Large intestine (tissue), 3 donors: ENCODE results near the gene NEK10. TPM values are rescaled to one million over a fixed set of nuclear protein-coding genes. Genes with fewer than 3 reads are reported as not detected.

Source experiments
- DNase-seq, 2 donors: peaks; one replicate each; pipeline versions ENCODE4 v3.0.0 to v3.0.0-alpha.2; 2013
- H3K27ac ChIP-seq: one replicate; pipeline ENCODE4 v1.5.1; 2013; ENCODE audit warnings: low read length
- H3K27me3 ChIP-seq: 2 replicates; pipeline ENCODE4 v1.6.1; 2013; ENCODE audit warnings: low read length; ENCODE audit not compliant: control insufficient read depth, insufficient read depth
- H3K36me3 ChIP-seq: 2 replicates; pipeline ENCODE4 v1.6.1; 2013; ENCODE audit warnings: low read length; ENCODE audit not compliant: control insufficient read depth, insufficient read depth
- H3K4me1 ChIP-seq: one replicate; pipeline ENCODE4 v1.6.1; 2013; ENCODE audit warnings: low read length; ENCODE audit not compliant: control insufficient read depth, insufficient read depth
- H3K4me3 ChIP-seq: one replicate; pipeline ENCODE4 v1.5.1; 2013; ENCODE audit warnings: low read length
- H3K9me3 ChIP-seq: one replicate; pipeline ENCODE4 v1.6.1; 2013; ENCODE audit warnings: mild to moderate bottlenecking, low read depth, low read length, moderate library complexity; ENCODE audit not compliant: control insufficient read depth
- WGBS: methylation state at CpG from one replicate; pipeline ENCODE4 v1.1.5; 2013; ENCODE audit warnings: low lambda C conversion rate; ENCODE audit not compliant: insufficient coverage; 5-methylcytosine and 5-hydroxymethylcytosine counted together
- polyA plus RNA-seq: library from polyadenylated mRNA; unstranded; fragments of 120-200 nt; gene quantifications from one replicate; pipeline ENCODE4 v1.2.1, GENCODE V29; 2013

Gene NEK10
- polyA plus RNA-seq, 1 donor = 0.87 TPM

DNA sequence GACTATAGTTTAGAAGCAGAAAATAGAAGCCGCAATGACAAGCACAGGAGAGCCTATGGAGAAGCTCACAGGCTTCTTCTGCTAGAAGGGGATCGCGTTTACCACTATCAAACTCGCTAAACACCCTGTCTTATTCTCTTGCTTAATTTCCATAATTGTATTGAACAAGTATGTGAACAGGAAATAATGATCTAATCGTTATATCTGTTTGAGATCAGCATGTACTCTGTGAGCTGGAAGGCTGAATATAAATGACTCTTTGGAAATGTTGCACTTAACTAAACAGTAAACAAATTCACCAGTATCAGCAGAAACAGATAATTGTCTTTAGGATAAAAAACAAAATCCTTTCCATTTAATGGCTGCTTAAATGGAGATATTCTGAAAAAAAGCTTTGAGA is 15.0 kb downstream of the NEK10 start:
- no peaks in the 10 kb centered on the region for H3K27me3 ChIP-seq
- DNase-seq = no peak
- no peak overlapping the region for H3K4me3 ChIP-seq
- H3K4me1 ChIP-seq = peaks cover 13% of the 10 kb centered on the region
- no peaks in the 10 kb centered on the region for H3K9me3 ChIP-seq
- no CpG with 5 or more reads among the region's 5 CpGs for WGBS
- no peaks in the 10 kb centered on the region for H3K36me3 ChIP-seq
- H3K27ac ChIP-seq = no peak overlapping the region

DNA sequence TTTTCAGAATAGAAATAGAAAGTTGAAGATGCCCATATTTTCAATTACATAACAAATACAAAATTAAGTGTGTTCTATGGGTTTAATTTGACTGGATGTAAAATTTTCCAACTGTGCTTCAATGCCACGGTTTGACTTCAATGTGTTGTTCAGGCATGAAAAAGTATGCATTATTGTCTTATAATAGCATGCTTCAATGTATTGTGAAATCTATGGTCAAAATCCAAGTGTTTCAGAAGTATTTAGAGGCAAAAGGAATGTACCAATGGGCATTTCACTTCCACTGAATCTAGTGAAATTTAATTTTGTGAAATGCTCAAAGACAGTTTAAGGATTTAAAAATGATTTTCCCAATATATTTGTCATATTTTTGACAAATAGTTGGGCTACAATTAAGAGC is 16.0 kb downstream of the NEK10 start:
- no CpG with 5 or more reads among the region's 1 CpG for WGBS

DNA sequence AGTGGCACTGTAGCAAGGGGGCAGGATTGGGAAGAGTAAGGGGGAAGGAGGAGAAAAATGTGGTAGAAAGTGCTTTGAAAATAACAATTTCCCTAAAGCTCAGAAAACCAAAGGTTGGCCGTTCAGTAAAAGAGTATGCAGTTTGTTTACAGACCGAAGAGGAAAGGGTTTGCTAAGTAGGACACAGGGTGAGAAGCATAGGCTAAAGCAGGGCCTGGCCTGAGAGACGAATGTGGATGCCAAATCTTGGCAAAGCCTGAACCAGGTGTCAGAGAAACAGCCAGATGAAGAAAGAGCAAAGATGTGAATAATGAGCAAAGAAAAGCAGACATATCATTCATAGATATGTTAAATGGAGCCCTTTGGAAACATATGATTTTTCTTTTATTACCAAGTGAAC is 17.1 kb downstream of the NEK10 start:
- Histone ChIP-seq H3K4me1 (peaks cover 3% of the 10 kb centered on the region), H3K4me3 (no peak overlapping the region), H3K27me3 (no peaks in the 10 kb centered on the region), H3K27ac (no peak overlapping the region), H3K36me3 (no peaks in the 10 kb centered on the region), H3K9me3 (no peaks in the 10 kb centered on the region)
- DNase-seq = no peak
- WGBS = 83% methylated on average over 1 of the region's 3 CpGs

More for the DNA sequence above, 16.0 kb downstream of the NEK10 start:
- Histone ChIP-seq H3K36me3 (no peaks in the 10 kb centered on the region), H3K4me3 (no peak overlapping the region), H3K9me3 (no peaks in the 10 kb centered on the region), H3K27ac (no peak overlapping the region), H3K4me1 (peaks cover 4% of the 10 kb centered on the region), H3K27me3 (no peaks in the 10 kb centered on the region)
- DNase-seq = no peak

DNA sequence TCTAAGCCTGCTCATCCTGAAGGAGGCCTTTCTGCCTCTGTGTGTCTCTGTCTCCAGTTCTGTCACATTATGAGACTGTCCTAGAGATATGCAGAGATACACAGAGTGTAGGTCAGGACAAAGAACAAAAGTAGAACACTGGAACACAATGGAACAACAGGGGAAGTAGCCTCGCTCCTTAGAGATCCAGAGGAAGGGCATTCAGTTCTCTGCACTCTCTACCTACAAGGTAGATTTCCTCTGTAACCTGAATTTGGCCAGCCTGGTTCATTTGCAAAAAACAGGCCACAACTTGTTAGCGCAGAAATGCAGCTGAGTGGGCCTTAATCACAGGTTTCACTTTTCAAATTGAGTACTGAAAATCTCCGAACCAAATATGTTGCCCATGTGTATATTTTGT is 19.4 kb downstream of the NEK10 start:
- Histone ChIP-seq H3K4me3 (no peak overlapping the region), H3K27me3 (no peaks in the 10 kb centered on the region), H3K36me3 (no peaks in the 10 kb centered on the region), H3K9me3 (no peaks in the 10 kb centered on the region), H3K4me1 (peaks cover 3% of the 10 kb centered on the region), H3K27ac (no peak overlapping the region)
- DNase-seq = no peak
- WGBS = 100% methylated on average over 2 of the region's 3 CpGs

DNA sequence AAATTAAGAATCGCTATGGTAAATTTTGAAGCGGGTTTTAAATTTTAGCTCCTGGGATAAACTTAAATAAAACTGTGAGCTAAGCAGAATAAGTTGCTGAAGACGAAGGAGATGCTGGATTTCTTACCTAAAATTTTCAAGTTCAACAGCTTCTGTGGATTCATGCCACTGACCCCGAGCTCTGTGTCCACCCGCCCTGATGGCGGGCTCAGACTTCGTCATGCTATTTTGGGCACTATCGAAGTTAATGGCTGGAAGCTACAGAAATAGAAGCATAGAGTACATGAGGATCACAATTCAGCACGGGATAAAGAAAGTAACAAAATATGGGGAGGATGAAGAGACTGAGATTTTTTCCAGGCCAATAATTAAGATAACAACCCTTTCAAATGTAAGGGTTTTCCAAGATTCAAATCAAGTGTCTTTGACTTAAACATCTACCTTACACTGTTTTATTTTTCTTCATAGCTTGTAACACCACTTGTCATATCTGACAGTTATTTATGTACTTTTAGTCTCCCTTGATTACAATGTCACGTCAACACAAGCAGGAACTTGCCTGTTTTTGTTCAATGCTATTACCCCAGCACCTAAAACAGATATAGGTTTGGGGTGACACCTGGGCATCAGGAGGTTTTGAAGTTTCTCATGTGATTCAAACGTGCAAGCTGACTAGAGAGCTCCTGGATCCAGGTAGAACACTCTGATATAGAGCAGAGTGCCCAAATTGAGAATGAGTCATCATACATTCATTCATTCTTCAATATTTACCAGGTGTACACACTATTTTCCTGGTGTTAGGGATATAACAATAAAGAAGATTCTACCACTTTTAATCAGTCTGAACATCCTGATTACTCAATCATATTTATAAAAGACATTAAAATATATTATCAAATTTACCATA is 23.0 kb downstream of the NEK10 start:
- Histone ChIP-seq H3K9me3 (no peaks in the 10 kb centered on the region), H3K27me3 (no peaks in the 10 kb centered on the region), H3K36me3 (no peaks in the 10 kb centered on the region), H3K4me1 (no peaks in the 10 kb centered on the region), H3K27ac (no peak overlapping the region), H3K4me3 (no peak overlapping the region)
- WGBS = 98% methylated on average over 6 of the region's 11 CpGs
- DNase-seq = no peak

DNA sequence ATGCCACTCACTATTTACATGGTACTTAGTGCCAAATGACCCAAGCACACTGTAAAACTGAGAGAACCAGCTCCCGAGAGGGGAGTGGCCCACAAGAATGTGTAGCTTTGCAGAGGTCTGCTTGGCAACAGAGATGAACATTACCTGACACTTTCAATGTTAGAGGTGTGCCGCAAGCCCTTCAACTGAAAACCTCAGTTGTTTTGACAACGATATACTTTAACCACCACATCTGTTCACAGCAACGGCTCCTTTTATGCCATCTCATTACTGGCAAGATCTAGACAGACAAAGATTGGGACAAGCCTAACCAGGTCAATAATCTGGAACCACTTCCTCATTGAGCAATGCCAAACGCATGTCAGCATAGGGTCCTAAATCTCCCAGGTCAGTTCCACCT is 23.7 kb downstream of the NEK10 start:
- Histone ChIP-seq H3K4me3 (no peak overlapping the region), H3K4me1 (no peaks in the 10 kb centered on the region), H3K36me3 (no peaks in the 10 kb centered on the region), H3K27ac (no peak overlapping the region), H3K27me3 (no peaks in the 10 kb centered on the region), H3K9me3 (no peaks in the 10 kb centered on the region)
- no CpG with 5 or more reads among the region's 5 CpGs for WGBS
- DNase-seq = peak in 1 of 2 donors; percentile 50

DNA sequence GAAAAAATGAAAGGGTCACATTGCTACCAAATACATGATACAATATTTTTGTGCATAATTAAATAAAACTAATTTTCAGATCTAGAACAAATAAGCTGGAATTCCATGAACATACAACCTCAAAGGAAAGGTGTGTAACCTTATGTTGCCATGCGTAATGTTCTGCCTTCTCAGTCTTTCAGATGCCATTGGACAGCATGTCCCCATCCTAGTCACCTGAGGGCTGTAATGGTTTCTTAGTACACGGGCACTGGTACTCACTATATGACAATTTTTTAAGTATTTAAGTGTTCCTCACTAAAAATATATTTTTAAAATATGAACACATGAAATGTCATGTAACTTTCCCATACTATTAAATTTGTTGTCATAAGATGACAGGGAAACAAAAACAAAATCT is 24.1 kb downstream of the NEK10 start:
- Histone ChIP-seq H3K4me1 (no peaks in the 10 kb centered on the region), H3K36me3 (no peaks in the 10 kb centered on the region), H3K9me3 (no peaks in the 10 kb centered on the region), H3K4me3 (no peak overlapping the region), H3K27me3 (no peaks in the 10 kb centered on the region), H3K27ac (no peak overlapping the region)
- DNase-seq = no peak
- 100% methylated on average over 1 of the region's 2 CpGs for WGBS

DNA sequence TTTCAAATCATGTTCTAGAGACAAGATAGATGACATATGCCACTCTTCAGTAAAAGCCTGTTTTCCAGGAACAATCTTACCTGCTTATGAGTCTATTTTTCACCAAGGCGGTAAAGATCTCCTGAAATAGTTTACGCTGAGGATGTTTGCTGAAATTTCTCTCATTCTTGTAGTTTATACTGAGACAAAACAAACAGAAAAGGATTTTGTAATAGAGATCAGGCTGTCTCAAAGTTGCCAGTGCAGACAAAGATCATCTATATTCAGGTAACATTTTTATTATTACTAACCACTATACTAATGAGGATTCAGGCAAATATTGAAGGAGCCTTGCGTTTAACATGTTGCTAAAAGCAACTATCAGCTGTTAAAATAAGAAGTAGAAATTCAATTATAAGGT is 25.0 kb downstream of the NEK10 start:
- Histone ChIP-seq H3K27me3 (no peaks in the 10 kb centered on the region), H3K36me3 (no peaks in the 10 kb centered on the region), H3K9me3 (no peaks in the 10 kb centered on the region), H3K4me1 (no peaks in the 10 kb centered on the region), H3K27ac (no peak overlapping the region), H3K4me3 (no peak overlapping the region)
- whole genome bisulfite sequencing = 100% methylated on average over 1 of the region's 3 CpGs
- no peak for DNase-seq

DNA sequence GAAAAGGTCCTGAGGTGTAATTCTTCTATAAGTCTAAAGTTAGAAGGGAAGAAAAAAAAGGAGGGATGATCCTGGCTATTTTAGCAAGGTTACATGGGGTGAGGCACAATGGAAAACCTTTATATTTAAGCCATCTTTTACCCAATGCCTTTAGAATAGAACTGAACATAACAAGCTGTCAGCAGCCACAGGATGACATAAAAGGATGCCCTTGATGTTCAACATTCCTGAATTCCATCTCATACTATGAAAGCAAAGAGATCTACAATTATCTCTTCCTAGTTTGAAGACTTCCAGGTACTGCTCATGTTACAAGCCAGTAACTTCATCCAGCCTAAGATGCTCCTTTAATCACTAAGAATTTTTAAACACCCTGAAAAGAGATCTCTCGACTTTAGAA is 26.9 kb downstream of the NEK10 start:
- no peak overlapping the region for H3K4me3 ChIP-seq
- no peak overlapping the region for H3K27ac ChIP-seq
- DNase-seq = no peak
- no peaks in the 10 kb centered on the region for H3K9me3 ChIP-seq
- H3K27me3 ChIP-seq = no peaks in the 10 kb centered on the region
- H3K4me1 ChIP-seq = no peaks in the 10 kb centered on the region
- H3K36me3 ChIP-seq = no peaks in the 10 kb centered on the region
- no CpG with 5 or more reads among the region's 1 CpG for WGBS

DNA sequence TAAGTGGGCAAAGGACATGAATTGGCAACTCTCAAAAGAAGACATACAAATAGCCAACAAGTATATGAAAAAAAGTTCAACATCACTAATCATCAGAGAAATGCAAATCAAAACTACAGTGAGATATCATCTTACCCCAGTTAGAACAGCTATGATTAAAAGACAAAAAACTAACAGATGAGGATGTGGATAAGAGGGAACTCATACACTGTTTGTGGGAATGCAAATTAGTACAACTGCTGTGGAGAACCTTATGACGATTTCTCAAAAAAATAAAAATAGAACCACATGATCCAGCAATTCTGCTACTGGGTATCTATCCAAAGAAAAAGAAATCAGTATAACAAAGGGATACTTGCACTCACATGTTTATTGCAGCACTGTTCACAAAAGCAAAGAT is 28.6 kb downstream of the NEK10 start:
- H3K27ac ChIP-seq = no peak overlapping the region
- H3K4me1 ChIP-seq = no peaks in the 10 kb centered on the region

DNA sequence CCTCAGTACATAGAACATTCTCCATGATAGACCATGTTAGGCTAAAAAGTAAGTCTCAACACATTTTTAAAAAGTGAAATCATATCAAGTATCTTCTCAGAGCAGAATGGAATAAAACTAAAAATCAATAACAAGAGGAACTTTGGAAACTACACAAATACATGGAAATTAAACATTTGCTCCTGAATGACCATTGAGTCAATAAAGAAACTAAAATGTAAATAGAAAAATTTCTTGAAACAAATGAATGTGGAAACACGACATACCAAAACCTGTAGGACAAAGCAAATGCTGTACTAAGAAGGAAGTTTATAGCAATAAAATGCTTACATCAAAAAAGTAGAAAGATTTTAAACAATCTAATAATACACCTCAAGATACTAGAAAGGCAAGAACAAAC is 33.6 kb downstream of the NEK10 start:
- Histone ChIP-seq H3K4me1 (no peaks in the 10 kb centered on the region), H3K36me3 (no peaks in the 10 kb centered on the region), H3K27me3 (no peaks in the 10 kb centered on the region), H3K9me3 (no peaks in the 10 kb centered on the region), H3K27ac (no peak overlapping the region), H3K4me3 (no peak overlapping the region)
- no peak for DNase-seq
- WGBS = 86% methylated on average over 1 of the region's 1 CpG

More for the DNA sequence above, 28.6 kb downstream of the NEK10 start:
- DNase-seq = no peak
- no peaks in the 10 kb centered on the region for H3K27me3 ChIP-seq
- WGBS = 100% methylated on average over 1 of the region's 1 CpG
- no peak overlapping the region for H3K4me3 ChIP-seq
- no peaks in the 10 kb centered on the region for H3K36me3 ChIP-seq
- H3K9me3 ChIP-seq = no peaks in the 10 kb centered on the region
